Pancreas (tissue), 10 donors: ENCODE data around the gene SOCS3. TPM values are rescaled to one million over a fixed set of nuclear protein-coding genes. Genes with fewer than 3 reads are reported as not detected.
A peak's percentile ranks its signal among the peaks of the same experiment; 100 is the strongest.

Experiments
- ATAC-seq, 4 donors: fragments of 200-7000 bp; cut with Tn5 transposase; one replicate each; pipeline versions ENCODE4 v1.8.0 to v1.9.1; 2020; ENCODE audit warnings: mild to moderate bottlenecking in 4 of 4, moderate library complexity in 4 of 4
- DNase-seq, 6 donors: peaks; one replicate each; pipeline ENCODE4 v3.0.0-alpha.2; 2020
- FAIRE-seq: peaks from 2 replicates; lab custom pipeline; 2012; peaks lifted over from hg19 to GRCh38; lab: Jason Lieb, UNC
- H3K27ac ChIP-seq, 4 donors: fragments of 200-600 bp; sonication (generic); 1 replicate in 3 of 4; 2 replicates in 1 of 4; pipeline versions ENCODE4 v1.5.0 to v1.8.0; 2020
- H3K27me3 ChIP-seq, 4 donors: fragments of 200-600 bp; one replicate each; pipeline ENCODE4 v1.8.0; 2021
- H3K36me3 ChIP-seq, 3 donors: fragments of 200-600 bp; sonication (generic) in 1 of 3; one replicate each; pipeline versions ENCODE4 v1.5.0 to v1.8.0; 2020 to 2021
- H3K4me1 ChIP-seq, 3 donors: fragments of 200-600 bp; one replicate each; pipeline ENCODE4 v1.8.0; 2021
- H3K4me3 ChIP-seq, 4 donors: fragments of 200-600 bp; sonication (generic) in 2 of 4; one replicate each; pipeline versions ENCODE4 v1.5.0 to v1.8.0; 2020 to 2021
- H3K9me3 ChIP-seq, 4 donors: fragments of 200-600 bp; one replicate each; pipeline ENCODE4 v1.8.0; 2021
- WGBS, 2 donors: extraction: QIAGEN DNeasy Blood & Tissue Kit; methylation state at CpG; one replicate each; pipeline ENCODE4 v1.1.7; 2013; 5-methylcytosine and 5-hydroxymethylcytosine counted together
- intact Hi-C, 3 donors: fragments of 100-400 bp; cut with DNase I; formaldehyde crosslinking; loops; one replicate each; pipeline versions ENCODE4 v1.11.1 to v1.14.2; 2022
- polyA plus RNA-seq, 2 donors: library from polyadenylated mRNA; stranded (reverse); fragments of 200-250 nt; gene quantifications; one replicate each; pipeline ENCODE4 v1.2.3, GENCODE V29; 2013
- total RNA-seq, 6 donors: library from RNA; stranded (reverse); fragmentation: NEBNext Ultra II Directional in 4 of 6; extraction: Animal tissue kit (Norgen Biotek cat#: 25700) in 4 of 6; gene quantifications; one replicate each; pipeline versions ENCODE4 v1.2.1 to v1.2.4, GENCODE V29; 2021 to 2023
- TF ChIP-seq, protein P1 (sequence below), 4 donors: fragments of 200-600 bp; sonication (generic) in 3 of 4; IDR thresholded peaks; one replicate each; pipeline versions ENCODE4 v1.5.0 to v1.8.0; 2021; ENCODE audit warnings: antibody characterized with exemption in 4 of 4
- donor health status: healthy with polysubstance abuse.
- donor health status: DM: no; HTN: no; CAD: no; lungs with moderate emphysema.
- donor health status: DM: no; HTN: no; CAD: no.
- donor health status: control.
- donor health status: control.
- donor health status: Bipolar disorder and iron deficiency.
- donor health status: DM: yes; HTN: yes; CAD: no.
- donor health status: DM: no; HTN: no; CAD: no.
- donor health status: DM: no; HTN: no; CAD: no.
- donor health status: DM: yes; HTN: yes; CAD: no.

The SOCS3 gene
- total and polyA plus RNA-seq, 8 donors: 5.7 to 53.3 (median 22.8) TPM

DNA sequence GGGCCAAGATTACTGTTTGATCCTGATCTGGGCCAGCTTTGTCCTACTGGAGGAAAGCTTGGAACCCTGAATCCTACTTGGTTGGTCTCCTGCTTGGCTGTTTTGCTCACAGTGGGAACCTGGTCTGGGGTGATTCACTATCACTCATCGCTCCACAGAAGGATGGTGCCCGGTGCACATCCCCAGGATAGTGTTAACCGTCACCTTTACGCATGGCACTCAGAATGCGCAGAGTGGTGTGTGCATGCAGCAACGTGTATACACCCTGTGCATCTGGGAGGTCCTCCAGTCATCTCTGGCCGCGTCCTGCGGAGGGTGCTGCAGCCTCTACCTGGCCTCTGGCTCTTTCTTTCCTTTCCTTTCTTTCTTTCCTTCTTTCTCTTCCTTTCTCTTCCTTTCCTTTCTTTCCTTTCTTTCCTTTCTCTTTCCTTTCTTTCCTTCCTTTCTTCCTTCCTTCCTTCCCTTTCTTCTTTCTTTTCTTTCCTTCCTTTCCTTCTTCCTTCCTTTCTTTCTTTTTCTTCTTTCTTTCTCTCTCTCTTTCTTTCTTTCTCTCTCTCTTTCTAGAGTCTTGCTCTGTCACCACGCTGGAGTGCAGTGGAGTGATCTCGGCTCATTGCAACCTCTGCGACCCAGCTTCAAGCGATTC is 13.1 kb downstream of the SOCS3 start:
- FAIRE-seq (no peak), DNase-seq (peak in 1 of 6 donors; percentile 26), ATAC-seq (no peak)
- intact Hi-C loops: no loop called here
- H3K4me3 ChIP-seq: no peak overlapping the region
- peaks cover 9 to 59% (median 25%) of the 10 kb centered on the region in 3 donors for H3K4me1 ChIP-seq
- H3K27ac ChIP-seq: peak overlapping the region in 1 of 4 donors; percentile 15
- TF ChIP-seq, protein P1, sequence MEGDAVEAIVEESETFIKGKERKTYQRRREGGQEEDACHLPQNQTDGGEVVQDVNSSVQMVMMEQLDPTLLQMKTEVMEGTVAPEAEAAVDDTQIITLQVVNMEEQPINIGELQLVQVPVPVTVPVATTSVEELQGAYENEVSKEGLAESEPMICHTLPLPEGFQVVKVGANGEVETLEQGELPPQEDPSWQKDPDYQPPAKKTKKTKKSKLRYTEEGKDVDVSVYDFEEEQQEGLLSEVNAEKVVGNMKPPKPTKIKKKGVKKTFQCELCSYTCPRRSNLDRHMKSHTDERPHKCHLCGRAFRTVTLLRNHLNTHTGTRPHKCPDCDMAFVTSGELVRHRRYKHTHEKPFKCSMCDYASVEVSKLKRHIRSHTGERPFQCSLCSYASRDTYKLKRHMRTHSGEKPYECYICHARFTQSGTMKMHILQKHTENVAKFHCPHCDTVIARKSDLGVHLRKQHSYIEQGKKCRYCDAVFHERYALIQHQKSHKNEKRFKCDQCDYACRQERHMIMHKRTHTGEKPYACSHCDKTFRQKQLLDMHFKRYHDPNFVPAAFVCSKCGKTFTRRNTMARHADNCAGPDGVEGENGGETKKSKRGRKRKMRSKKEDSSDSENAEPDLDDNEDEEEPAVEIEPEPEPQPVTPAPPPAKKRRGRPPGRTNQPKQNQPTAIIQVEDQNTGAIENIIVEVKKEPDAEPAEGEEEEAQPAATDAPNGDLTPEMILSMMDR (IDR thresholded peaks at IDR 0.05): no peak
- H3K27me3 ChIP-seq: no peaks in the 10 kb centered on the region
- no peaks in the 10 kb centered on the region for H3K36me3 ChIP-seq
- WGBS, 2 donors: 94% methylated on average over 13 of the region's 13 CpGs
- H3K9me3 ChIP-seq: no peaks in the 10 kb centered on the region

DNA sequence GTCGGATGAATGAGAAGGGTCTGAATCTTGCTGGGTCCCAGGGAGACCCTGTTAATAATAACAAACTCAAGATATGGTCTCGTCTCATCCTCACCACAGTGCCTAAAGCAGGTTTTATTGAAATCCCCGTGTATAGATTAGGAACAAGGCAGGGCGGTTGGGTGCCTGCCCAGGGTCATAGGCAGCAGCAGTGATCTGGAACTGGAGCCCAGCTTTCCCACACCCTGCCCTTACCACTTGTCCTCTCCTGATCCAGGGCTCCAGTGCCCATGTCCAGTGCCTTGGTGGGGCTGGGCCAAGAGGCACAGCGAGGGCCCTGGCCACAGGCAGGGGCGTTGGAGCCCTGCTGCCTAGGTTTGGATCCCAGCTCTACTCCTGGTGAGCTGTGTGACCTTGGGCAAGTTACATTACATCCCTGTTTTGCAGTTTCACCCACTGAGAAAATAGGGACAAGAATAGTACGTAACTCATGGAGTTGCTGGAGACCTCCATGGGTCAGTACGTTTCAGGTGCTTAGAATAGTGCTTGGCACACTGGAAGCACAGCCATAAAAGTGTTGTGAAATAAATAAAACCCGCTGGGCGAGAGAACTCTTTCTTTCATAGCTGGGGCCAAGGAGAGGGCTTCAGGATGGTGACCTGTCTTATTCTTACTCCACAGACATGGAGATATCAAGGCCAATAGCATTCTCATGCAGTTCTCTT is 13.9 kb downstream of the SOCS3 start:
- no peak for FAIRE-seq
- peak overlapping the region in 1 of 4 donors; percentile 51 for H3K27ac ChIP-seq

DNA sequence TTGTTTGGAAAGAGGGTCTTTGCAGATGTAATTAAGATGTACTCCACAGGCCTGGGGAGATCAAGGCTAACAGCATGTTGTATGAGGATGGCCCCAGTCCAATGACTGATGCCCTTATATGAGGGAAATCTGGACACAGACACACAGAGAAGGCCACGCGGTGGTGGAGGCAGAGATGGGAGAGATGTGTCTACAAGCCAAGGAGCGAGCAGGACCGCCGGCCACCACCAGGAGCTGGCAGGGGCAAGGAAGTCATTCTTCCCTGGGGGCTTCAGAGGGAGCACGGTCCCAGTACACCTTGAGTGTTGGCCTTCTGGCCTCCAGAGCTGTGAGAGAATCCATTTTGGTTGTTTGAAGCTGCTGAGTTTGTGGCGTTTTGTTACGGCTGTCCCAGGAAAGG is 14.7 kb downstream of the SOCS3 start:
- intact Hi-C loops: no loop called here
- TF ChIP-seq, protein P1 (IDR thresholded peaks at IDR 0.05): no peak
- ATAC-seq: no peak
- H3K4me3 ChIP-seq: no peak overlapping the region
- H3K9me3 ChIP-seq: no peaks in the 10 kb centered on the region
- peak in 1 of 6 donors; percentile 44 for DNase-seq
- no peaks in the 10 kb centered on the region for H3K36me3 ChIP-seq
- H3K27me3 ChIP-seq: no peaks in the 10 kb centered on the region
- peaks cover 9 to 52% (median 24%) of the 10 kb centered on the region in 3 donors for H3K4me1 ChIP-seq
- no peak for FAIRE-seq
- H3K27ac ChIP-seq: peak overlapping the region in 1 of 4 donors; percentile 51
- WGBS, 2 donors: 86 to 92% methylated on average over 8 of the region's 8 CpGs

More for the DNA sequence above, 13.9 kb downstream of the SOCS3 start:
- TF ChIP-seq, protein P1 (IDR thresholded peaks at IDR 0.05): no peak
- Histone ChIP-seq H3K9me3 (no peaks in the 10 kb centered on the region), H3K4me3 (no peak overlapping the region), H3K4me1 (peaks cover 9 to 52% (median 24%) of the 10 kb centered on the region in 3 donors), H3K27me3 (no peaks in the 10 kb centered on the region), H3K36me3 (no peaks in the 10 kb centered on the region)
- intact Hi-C loops: no loop called here
- 45 to 59% methylated on average over 10 of the region's 10 CpGs for WGBS, 2 donors
- peak in 2 of 4 donors; percentile 32 to 50 for ATAC-seq
- DNase-seq: peak in 5 of 6 donors; percentile 31 to 69 (median 63)

DNA sequence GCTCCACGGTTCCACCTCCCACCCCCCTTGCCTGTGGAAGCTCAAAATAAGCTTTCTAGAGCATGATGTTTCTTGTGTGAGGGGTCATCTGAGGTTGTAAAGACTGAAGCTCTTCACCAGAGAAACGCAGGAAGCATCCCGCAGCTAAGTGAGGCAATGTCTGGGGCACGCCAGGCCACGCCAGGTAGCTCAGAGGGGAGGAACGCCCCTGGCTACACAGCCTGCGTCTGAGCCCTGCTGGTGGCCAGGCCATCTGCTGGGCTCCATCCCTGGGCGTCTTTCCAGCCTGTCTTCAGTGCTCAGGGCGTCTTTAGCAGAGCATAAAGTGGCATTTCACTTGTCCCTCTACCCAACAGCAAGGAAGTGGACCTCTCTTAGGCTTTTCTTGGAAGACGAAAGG is 15.2 kb downstream of the SOCS3 start:
- intact Hi-C loops: no loop called here
- DNase-seq (no peak), ATAC-seq (no peak), FAIRE-seq (no peak)
- no peak overlapping the region for H3K27ac ChIP-seq
- TF ChIP-seq, protein P1 (IDR thresholded peaks at IDR 0.05): no peak
- 89 to 93% methylated on average over 10 of the region's 10 CpGs for WGBS, 2 donors
- H3K9me3 ChIP-seq: no peaks in the 10 kb centered on the region
- H3K36me3 ChIP-seq: no peaks in the 10 kb centered on the region
- no peaks in the 10 kb centered on the region for H3K27me3 ChIP-seq
- peaks cover 9 to 52% (median 24%) of the 10 kb centered on the region in 3 donors for H3K4me1 ChIP-seq
- no peak overlapping the region for H3K4me3 ChIP-seq
